OCI-LY3 (cell line): ENCODE results near the gene TECR.

Source experiments
- CTCF ChIP-seq: fragments of 200-600, 300-600 bp; sonication (generic); IDR thresholded peaks from 2 replicates; pipeline ENCODE4 v1.5.1; 2014; ENCODE audit warnings: antibody characterized with exemption, low read length, low read depth
- EZH2phosphoT487 ChIP-seq: fragments of 200-600 bp; shearing (Covaris generic); IDR thresholded peaks from 2 replicates; pipeline ENCODE4 v1.6.1; 2018; ENCODE audit warnings: antibody characterized with exemption, mixed run types, low read depth

DNA sequence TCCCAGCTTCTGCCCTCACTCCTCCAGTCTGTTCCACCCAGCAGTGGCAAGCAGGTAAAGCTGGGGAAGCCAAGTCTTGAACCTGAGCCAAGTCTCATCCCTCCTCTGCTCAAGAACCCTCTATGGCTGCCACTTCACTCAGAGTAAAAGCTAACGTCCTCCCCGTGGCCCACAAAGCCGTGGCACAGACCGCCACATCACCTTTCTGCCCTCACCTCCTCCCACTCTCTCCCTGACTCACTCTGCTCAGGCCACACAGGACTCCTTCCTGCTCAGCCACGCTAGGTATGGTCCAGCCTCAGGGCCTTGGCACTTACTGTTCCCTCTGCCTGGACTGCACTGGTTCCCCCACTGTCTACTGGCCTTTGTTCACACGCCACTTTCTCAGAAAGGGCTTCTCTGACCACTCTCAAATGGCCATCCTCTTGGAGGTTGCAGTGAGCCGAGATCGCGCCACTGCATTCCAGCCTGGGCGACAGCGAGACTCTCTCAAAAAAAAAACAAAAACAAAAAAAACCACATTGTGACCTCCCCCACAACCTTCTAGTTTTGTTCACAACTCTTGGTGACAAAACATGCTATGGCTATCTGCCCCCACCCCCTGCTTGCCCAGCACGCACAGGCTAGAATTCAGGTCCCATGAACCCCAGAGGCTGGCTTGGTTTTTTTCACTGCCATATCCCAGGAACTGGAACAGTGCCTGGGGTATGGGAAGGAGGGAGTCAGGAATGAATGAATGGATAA is 26.7 kb downstream of the TECR start:
- TF ChIP-seq CTCF, result no peak
- no peak for TF ChIP-seq EZH2phosphoT487
